GM10847 (cell line): ENCODE measurements around the gene AIMP1.

ENCODE experiments used
- POLR2A ChIP-seq: IDR thresholded peaks from 2 replicates; pipeline ENCODE4 v1.6.1; 2011; ENCODE audit not compliant: insufficient read length; ENCODE audit errors: extremely low read depth

The AIMP1 gene

DNA sequence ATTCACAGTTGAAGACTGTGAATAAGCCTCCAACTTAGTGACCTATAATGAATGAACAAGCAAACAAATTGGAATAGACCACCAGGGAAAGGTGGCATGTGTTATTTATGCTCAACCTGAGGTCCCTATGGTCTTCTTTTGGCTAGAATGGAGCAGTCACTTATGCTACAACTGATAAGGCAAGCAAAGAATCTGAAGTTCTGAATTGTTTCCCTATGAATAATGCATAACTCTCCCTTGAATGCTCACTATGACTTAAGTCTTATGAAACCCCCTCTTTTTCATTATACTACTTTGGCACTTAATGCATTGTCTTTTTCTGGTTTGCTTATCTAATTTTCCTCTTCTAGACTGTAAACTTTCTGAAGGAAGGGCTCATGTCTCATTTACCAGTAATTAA lies 49.7 kb downstream of the AIMP1 start:
- no peak for TF ChIP-seq POLR2A

DNA sequence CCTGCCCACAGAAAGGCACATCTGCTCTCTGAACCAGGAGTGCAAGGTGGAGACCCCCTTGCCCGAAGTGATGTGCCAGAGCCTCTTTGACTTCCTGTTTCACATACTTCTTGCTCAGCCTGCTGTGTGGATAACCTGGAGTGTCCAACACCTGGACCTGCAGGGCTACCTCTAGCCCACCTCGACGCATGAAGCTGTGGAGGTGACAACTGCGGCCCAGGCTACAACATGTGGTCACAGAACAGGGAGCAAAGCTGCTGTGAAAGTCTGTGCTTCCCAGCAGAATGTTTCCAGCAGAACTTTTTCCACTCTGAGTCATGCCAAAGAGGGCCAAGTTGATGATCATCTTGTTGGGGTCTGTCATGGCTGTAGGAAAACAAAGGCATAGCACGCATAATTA lies 50.7 kb downstream of the AIMP1 start:
- TF ChIP-seq POLR2A = no peak

DNA sequence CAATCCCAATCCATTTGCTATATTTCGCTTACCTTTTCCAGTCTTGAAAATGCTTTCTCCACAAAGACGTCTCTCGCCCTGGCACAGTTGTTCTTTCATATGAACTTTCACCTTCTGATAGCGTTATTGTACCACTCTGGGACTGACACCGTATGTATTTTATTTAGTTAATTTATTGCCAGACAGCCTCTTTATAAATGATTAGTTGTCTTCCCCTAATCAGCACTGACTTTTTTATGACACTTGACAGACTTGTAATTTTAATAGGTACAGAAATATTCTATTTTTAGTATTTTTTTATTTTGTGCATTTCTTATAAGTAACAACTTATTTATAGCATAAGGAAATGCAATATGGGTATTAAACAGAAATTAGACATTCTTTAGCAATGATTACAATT lies 52.3 kb downstream of the AIMP1 start, which contains the start of gene GIMD1:
Gene GIMD1, minus strand, starts transcription at position 101 of the 400 bp plus-strand sequence. CDS start 1,343 bp downstream, outside the sequence.
- TF ChIP-seq POLR2A = no peak

DNA sequence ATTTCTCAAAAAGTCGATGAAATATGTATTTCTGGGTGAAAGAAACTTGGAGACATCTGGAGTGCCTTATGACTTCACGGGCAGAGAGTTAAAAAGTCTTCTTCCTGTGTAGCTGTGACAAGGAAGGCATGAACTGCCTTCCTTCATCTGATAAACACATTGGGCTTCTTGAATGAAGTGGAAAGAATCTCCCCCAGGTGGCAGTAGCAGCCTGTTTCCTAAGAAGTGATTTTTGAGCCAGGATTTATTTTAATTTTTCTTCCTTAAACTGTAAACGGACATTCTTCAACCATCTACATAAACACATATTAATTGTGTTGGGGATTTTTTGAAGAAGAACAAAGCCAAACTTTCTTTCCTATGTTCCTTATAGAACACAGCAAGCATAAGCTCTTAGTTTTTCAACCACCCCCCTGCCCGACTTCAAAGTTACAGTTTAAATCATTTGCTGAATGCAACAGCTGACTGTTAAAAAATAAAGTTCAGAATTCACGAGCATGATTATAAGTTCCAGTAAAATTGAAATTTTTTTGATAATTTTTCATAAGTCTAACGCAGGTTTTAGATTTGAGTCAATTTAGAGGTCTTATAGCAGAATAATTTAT lies 53.2 kb downstream of the AIMP1 start:
- no peak for TF ChIP-seq POLR2A

DNA sequence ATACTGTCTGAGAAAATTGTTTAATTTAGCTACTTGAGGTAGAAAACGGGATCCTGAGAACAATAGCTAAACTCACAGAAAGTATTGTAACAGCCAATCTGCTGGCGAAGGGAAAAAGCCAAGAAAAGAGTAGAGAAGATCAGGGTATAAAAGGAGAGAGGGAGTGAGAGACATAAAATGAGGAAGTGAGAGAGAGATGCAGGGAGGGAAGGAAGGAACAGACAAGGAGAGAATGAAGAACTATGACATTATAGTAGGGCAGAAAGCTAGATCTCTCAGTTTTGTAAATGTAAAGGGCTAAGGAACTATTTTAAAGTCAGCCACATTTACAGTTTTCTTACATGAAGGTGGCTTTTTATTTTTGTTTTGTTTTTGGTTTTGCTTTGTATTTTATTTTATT lies 53.9 kb downstream of the AIMP1 start:
- TF ChIP-seq POLR2A = no peak

- no peak for TF ChIP-seq POLR2A
Measured at GRCh38 chr4:106371161-106371560, 54.8 kb downstream of the AIMP1 start.

DNA sequence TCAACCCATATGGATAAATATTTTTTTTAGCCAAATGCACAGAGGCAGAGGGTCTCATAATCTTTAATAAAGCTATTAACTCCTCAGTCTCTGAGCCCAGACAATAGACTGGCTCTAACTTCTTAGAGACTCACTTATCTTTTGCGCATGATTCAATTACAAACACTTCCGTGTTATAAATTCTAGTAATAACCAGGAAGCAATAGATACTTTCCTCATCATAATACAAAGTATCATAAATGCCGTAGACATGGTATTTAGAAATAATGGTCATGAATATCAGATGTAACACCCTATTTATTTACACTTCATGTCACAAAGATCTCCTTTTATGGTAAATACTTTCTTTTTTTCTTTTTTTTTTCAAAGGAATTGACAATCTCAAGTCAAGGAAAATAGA lies 56.7 kb downstream of the AIMP1 start:
- TF ChIP-seq POLR2A = no peak

GRCh38 chr4:106380179-106380578 lies 63.8 kb downstream of the AIMP1 start:
- no peak for TF ChIP-seq POLR2A

DNA sequence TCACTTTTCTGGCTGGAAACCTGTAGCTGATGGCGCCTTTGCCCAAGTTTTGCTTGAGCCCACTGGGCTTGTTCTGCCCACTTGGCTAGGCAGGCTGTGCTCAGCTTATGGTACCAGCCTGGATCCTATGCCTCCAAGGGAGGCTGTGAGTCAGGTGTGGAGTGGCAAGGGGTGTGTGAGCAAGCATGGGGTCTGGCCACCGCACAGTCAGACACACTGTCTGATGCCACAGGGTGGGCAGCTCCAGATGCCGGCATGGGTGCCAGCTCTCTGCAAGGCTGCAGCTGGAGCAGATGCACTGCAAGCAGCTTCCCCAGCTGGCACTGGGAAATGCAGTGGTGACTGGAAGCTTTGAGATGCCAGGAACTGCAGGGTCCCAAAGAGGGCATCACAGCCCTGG lies 68.5 kb downstream of the AIMP1 start:
- TF ChIP-seq POLR2A = no peak

DNA sequence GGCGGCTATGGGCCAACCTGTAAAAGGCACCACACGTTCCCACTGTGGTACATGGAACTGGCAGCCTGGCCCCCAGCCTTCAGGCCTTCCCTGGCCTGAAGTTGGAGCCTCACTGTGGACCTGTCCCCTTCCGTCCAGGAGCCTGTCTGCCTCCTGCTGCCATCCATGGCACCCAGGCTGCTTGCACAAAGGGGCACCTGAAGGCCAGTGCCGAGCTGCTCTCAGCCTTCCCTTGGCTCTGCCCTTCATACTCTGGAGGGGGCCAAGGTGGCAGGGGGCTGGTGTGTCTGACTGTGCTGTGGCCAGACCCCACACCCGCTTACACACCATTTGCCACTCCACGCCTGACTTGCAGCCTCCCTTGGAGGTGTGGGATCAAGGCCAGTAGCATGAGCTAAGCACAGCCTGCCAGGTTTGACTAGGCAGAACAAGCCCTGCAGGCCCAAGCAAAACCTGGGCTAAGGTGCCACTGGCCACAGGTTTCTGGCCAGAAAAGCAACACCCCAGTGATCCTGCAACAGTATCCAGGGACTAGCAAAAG lies 69.6 kb downstream of the AIMP1 start:
- no peak for TF ChIP-seq POLR2A

DNA sequence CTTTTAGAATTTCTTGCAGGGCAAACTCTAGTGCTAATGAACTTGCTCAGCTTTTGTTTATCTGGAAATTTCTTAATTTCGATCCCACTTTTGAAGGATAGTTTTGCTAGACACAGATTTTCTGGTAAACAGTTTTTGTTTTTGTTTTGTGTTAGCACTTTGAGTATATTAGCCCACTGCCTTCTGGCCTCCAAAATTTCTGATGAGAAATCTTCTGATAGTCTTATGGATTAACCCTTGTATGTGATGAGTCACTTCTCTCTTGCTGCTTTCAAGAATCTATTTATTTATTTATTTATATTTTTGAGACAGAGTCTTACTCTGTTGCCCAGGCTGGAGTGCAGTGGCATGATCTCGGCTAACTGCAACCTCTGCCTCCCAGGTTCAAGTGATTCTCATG lies 79.2 kb downstream of the AIMP1 start:
- no peak for TF ChIP-seq POLR2A
